ENCODE results near the gene NR4A3. TPM values are rescaled to one million over a fixed set of nuclear protein-coding genes. Genes with fewer than 3 reads are reported as not detected.

Gene NR4A3
- total and polyA plus RNA-seq, 9 of the 15 experiments (the other 6 are each of a cell fraction or from before 2014, with no cell fraction given), result 0.04 to 0.07 TPM; not detected in 7

GRCh38 chr9:99819856-99820684 lies 1.6 kb upstream of the NR4A3 start (continued):
- TF ChIP-seq PTRF (tag; IDR thresholded peaks at IDR 0.05), result no peak
- no peak for TF ChIP-seq HDAC6 (IDR thresholded peaks at IDR 0.05; ENCODE audit: low read depth, low read length)
- peak; percentile 72 for TF ChIP-seq JUND (IDR thresholded peaks at IDR 0.05; ENCODE audit: borderline replicate concordance, low read depth, low read length)
- TF ChIP-seq JUND (tag; IDR thresholded peaks at IDR 0.05; ENCODE audit: borderline replicate concordance, low read depth, low read length), result no peak; the same call in 2 of the 3 replicates
- TF ChIP-seq TBP (optimal IDR thresholded peaks at IDR 0.05; ENCODE audit: low read depth, low read length), result peak; percentile 71
- TF ChIP-seq SAP30 (IDR thresholded peaks at IDR 0.05; ENCODE audit: borderline replicate concordance, insufficient read depth, low read depth, low read length, poor library complexity, severe bottlenecking), result no peak
- TF ChIP-seq, protein P1, sequence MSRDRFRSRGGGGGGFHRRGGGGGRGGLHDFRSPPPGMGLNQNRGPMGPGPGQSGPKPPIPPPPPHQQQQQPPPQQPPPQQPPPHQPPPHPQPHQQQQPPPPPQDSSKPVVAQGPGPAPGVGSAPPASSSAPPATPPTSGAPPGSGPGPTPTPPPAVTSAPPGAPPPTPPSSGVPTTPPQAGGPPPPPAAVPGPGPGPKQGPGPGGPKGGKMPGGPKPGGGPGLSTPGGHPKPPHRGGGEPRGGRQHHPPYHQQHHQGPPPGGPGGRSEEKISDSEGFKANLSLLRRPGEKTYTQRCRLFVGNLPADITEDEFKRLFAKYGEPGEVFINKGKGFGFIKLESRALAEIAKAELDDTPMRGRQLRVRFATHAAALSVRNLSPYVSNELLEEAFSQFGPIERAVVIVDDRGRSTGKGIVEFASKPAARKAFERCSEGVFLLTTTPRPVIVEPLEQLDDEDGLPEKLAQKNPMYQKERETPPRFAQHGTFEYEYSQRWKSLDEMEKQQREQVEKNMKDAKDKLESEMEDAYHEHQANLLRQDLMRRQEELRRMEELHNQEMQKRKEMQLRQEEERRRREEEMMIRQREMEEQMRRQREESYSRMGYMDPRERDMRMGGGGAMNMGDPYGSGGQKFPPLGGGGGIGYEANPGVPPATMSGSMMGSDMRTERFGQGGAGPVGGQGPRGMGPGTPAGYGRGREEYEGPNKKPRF (IDR thresholded peaks at IDR 0.05; ENCODE audit: low read depth, low read length), result no peak
- no peak for TF ChIP-seq PCBP2 (IDR thresholded peaks at IDR 0.05; ENCODE audit: low read depth, low read length, poor library complexity, severe bottlenecking)
- no peak for TF ChIP-seq ZNF282 (CRISPR knock-in tag; IDR thresholded peaks at IDR 0.05)
- TF ChIP-seq, protein P2, sequence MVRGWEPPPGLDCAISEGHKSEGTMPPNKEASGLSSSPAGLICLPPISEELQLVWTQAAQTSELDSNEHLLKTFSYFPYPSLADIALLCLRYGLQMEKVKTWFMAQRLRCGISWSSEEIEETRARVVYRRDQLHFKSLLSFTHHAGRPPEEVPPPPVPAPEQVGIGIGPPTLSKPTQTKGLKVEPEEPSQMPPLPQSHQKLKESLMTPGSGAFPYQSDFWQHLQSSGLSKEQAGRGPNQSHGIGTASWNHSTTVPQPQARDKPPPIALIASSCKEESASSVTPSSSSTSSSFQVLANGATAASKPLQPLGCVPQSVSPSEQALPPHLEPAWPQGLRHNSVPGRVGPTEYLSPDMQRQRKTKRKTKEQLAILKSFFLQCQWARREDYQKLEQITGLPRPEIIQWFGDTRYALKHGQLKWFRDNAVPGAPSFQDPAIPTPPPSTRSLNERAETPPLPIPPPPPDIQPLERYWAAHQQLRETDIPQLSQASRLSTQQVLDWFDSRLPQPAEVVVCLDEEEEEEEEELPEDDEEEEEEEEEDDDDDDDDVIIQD (CRISPR knock-in tag; IDR thresholded peaks at IDR 0.05), result no peak
- no peak for TF ChIP-seq STAT6 (CRISPR knock-in tag; IDR thresholded peaks at IDR 0.05)
- TF ChIP-seq MYNN (IDR thresholded peaks at IDR 0.05), result peak; percentile 16; the same call in 1 of the 2 replicates
- no peak for TF ChIP-seq MYNN (CRISPR knock-in tag; IDR thresholded peaks at IDR 0.05)
- peak; percentile 36; the same call in 1 of the 2 replicates for TF ChIP-seq ESRRA (IDR thresholded peaks at IDR 0.05; ENCODE audit: borderline replicate concordance, low read depth)
- TF ChIP-seq NFIX (CRISPR knock-in tag; IDR thresholded peaks at IDR 0.05; ENCODE audit: low read depth), result no peak
- TF ChIP-seq ZNF121 (CRISPR knock-in tag; conservative IDR thresholded peaks at IDR 0.05), result no peak
- TF ChIP-seq KDM2B (CRISPR knock-in tag; IDR thresholded peaks at IDR 0.05), result no peak
- TF ChIP-seq USF2 (CRISPR knock-in tag; IDR thresholded peaks at IDR 0.05), result no peak; the same call in 1 of the 2 replicates
- TF ChIP-seq KDM1A (IDR thresholded peaks at IDR 0.05), result 0 out of 4 replicates have a peak, but pooled peaks of 1 of the 2 experiments have one; percentile 39
